Gastrocnemius medialis (tissue), 4 donors: ENCODE data around the gene SYNM. TPM values are rescaled to one million over a fixed set of nuclear protein-coding genes. Genes with fewer than 3 reads are reported as not detected.
A peak's percentile ranks its signal among the peaks of the same experiment; 100 is the strongest.

Experiments
- ATAC-seq, 2 donors: fragments of 150-250 bp; one replicate each; pipeline ENCODE4 v1.9.1; 2016
- DNase-seq, 2 donors: peaks; one replicate each; pipeline ENCODE4 v3.0.0-alpha.2; 2019
- H3K27ac ChIP-seq, 4 donors: fragments of 200-600 bp; sonication (generic); 1 replicate in 1 of 4; 2 replicates in 3 of 4; pipeline ENCODE4 v1.5.1; 2016 to 2018; ENCODE audit warnings: mild to moderate bottlenecking in 2 of 4, moderate library complexity in 1 of 4
- H3K27me3 ChIP-seq, 3 donors: fragments of 200-600 bp; sonication (generic) in 2 of 3; 1 replicate in 1 of 3; 2 replicates in 2 of 3; pipeline versions ENCODE4 v1.5.1 to v1.6.0; 2016 to 2019; ENCODE audit warnings: mild to moderate bottlenecking in 1 of 3, moderate library complexity in 1 of 3
- H3K36me3 ChIP-seq, 2 donors: fragments of 200-600 bp; sonication (generic) in 1 of 2; one replicate each; pipeline ENCODE4 v1.5.1; 2017 to 2018
- H3K4me1 ChIP-seq, 2 donors: fragments of 200-600 bp; sonication (generic) in 1 of 2; one replicate each; pipeline ENCODE4 v1.5.1; 2016 to 2017; ENCODE audit warnings: mild to moderate bottlenecking in 2 of 2
- H3K4me3 ChIP-seq, 4 donors: fragments of 200-600 bp; sonication (generic) in 3 of 4; 1 replicate in 1 of 4; 2 replicates in 3 of 4; pipeline ENCODE4 v1.5.1; 2016 to 2019; ENCODE audit warnings: mild to moderate bottlenecking in 2 of 4
- H3K9me3 ChIP-seq, 3 donors: fragments of 200-600 bp; sonication (generic) in 2 of 3; 1 replicate in 1 of 3; 2 replicates in 2 of 3; pipeline ENCODE4 v1.5.1; 2016 to 2019
- POLR2A ChIP-seq, 2 donors: fragments of 450-650 bp; IDR thresholded peaks; one replicate each; pipeline ENCODE4 v1.6.1; 2017; ENCODE audit warnings: antibody characterized with exemption in 2 of 2, mild to moderate bottlenecking in 2 of 2, moderate library complexity in 2 of 2
- in situ Hi-C, 4 donors: fragments of 200-750 bp; cut with MboI; loops; one replicate each; pipeline versions ENCODE4 v1.15.0 to v1.8.0; 2017; ENCODE audit warnings: low sequenced_read_pairs in 4 of 4
- intact Hi-C: fragments of 100-400 bp; cut with DNase I; formaldehyde crosslinking; loops from one replicate; pipeline ENCODE4 v1.15.1; 2023; ENCODE audit warnings: low total_unique reads
- total RNA-seq, 4 donors: library from RNA; depleted of rRNA; stranded (reverse); fragments of >200 nt; gene quantifications; one replicate each; pipeline versions ENCODE4 v1.1.0 to v1.2.3, GENCODE V29; 2016
- TF ChIP-seq, protein P1 (sequence below), 5 experiments: fragments of 450-650 bp in 3 of 5; fragments of 200-600 bp in 2 of 5; sonication (generic) in 2 of 5; IDR thresholded peaks in 4 of 5; conservative IDR thresholded peaks in 1 of 5; 1 replicate in 4 of 5; 2 replicates in 1 of 5; pipeline ENCODE4 v1.5.1; 2016 to 2019; ENCODE audit warnings: antibody characterized with exemption in 5 of 5, mild to moderate bottlenecking in 3 of 5, moderate library complexity in 3 of 5

SYNM gene
- total RNA-seq, 4 donors from 2014 or later = 200 to 308 (median 266) TPM

DNA sequence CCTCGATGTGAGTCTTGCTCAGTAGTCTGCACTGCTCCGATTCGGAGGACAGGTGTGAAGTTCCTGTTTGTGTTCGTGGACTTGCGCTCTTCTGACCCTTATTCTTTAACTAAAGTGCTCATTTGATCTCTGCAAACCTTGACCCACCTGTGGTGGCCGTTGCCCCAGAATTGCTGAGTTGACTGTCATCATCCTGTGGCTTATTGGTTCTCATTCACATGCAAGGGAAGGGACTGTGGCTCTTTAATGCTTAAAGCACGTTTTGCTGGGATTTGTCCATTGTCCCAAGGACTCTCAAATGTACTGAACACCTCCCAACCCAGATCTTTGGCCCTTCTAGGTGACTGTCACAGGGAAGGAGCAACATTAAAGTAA is 13.4 kb downstream of the SYNM start:
- H3K4me3 ChIP-seq = no peak overlapping the region
- intact Hi-C loops = no loop called here
- peak overlapping the region; percentile 88 to 97 (median 94) for H3K27ac ChIP-seq
- ATAC-seq (no peak), DNase-seq (no peak)
- H3K27me3 ChIP-seq = no peaks in the 10 kb centered on the region
- no peaks in the 10 kb centered on the region for H3K36me3 ChIP-seq
- in situ Hi-C loops = loop anchor here in 2 of 4 donors (25.0 kb wide), 1 partner anchor 619 kb away; the partner anchor contains the start of gene LYSMD4 (in 2 of the 2)
- no peaks in the 10 kb centered on the region for H3K9me3 ChIP-seq
- TF ChIP-seq, protein P1, sequence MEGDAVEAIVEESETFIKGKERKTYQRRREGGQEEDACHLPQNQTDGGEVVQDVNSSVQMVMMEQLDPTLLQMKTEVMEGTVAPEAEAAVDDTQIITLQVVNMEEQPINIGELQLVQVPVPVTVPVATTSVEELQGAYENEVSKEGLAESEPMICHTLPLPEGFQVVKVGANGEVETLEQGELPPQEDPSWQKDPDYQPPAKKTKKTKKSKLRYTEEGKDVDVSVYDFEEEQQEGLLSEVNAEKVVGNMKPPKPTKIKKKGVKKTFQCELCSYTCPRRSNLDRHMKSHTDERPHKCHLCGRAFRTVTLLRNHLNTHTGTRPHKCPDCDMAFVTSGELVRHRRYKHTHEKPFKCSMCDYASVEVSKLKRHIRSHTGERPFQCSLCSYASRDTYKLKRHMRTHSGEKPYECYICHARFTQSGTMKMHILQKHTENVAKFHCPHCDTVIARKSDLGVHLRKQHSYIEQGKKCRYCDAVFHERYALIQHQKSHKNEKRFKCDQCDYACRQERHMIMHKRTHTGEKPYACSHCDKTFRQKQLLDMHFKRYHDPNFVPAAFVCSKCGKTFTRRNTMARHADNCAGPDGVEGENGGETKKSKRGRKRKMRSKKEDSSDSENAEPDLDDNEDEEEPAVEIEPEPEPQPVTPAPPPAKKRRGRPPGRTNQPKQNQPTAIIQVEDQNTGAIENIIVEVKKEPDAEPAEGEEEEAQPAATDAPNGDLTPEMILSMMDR (IDR thresholded peaks at IDR 0.05 in 4 of 5, conservative IDR thresholded peaks at IDR 0.05 in 1 of 5) = no peak
- no peak for TF ChIP-seq POLR2A (IDR thresholded peaks at IDR 0.05)
- H3K4me1 ChIP-seq = peaks cover 83 to 96% of the 10 kb centered on the region in 2 donors

DNA sequence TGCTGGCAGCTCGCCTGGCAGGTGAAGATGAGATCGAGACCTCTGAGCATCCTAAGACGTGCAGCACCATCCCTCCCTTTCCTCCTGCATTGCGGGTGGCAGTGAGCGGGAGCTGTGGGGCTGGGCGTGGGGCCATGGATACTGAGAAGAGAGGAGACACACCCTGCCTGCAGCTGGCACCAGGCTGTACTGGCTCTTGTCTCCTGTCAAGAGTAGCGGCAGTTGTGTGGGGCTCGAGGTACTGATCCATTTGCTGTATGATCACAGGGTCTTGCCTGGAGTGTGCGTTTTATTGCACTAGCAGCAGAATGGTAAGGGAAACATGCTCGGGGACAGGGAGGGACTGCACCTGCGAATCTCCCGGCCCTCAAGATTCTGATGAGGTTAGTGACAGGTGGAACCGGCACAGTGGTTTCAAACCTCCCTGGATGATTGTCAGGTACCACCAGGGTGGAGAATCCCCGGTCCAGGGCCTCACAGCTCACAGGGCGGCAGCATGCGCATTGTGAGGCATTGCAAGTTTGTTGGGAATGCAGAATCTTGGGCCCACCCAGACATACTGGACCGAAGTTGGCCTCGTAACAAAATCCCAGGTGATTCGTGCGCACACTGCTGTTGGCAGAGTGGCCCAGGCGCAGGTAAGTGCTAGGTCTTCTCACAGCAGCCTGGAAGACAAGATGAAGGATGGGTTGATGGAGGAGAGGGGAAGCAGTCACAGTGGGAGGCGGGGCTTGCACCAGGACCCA is 14.1 kb downstream of the SYNM start:
- no peak overlapping the region for H3K4me3 ChIP-seq
- in situ Hi-C loops (loop anchor here in 2 of 4 donors (25.0 kb wide), 1 partner anchor 618 kb away; the partner anchor contains the start of gene LYSMD4 (in 2 of the 2)), intact Hi-C loops (no loop called here)
- TF ChIP-seq, protein P1 (IDR thresholded peaks at IDR 0.05 in 4 of 5, conservative IDR thresholded peaks at IDR 0.05 in 1 of 5) = no peak
- no peak for TF ChIP-seq POLR2A (IDR thresholded peaks at IDR 0.05)
- H3K4me1 ChIP-seq = peaks cover 82 to 95% of the 10 kb centered on the region in 2 donors
- no peaks in the 10 kb centered on the region for H3K27me3 ChIP-seq
- no peaks in the 10 kb centered on the region for H3K9me3 ChIP-seq
- peak overlapping the region; percentile 88 to 97 (median 94) for H3K27ac ChIP-seq
- ATAC-seq (peak in 1 of 2 donors; percentile 17), DNase-seq (peak; percentile 73 to 89)
- no peaks in the 10 kb centered on the region for H3K36me3 ChIP-seq

DNA sequence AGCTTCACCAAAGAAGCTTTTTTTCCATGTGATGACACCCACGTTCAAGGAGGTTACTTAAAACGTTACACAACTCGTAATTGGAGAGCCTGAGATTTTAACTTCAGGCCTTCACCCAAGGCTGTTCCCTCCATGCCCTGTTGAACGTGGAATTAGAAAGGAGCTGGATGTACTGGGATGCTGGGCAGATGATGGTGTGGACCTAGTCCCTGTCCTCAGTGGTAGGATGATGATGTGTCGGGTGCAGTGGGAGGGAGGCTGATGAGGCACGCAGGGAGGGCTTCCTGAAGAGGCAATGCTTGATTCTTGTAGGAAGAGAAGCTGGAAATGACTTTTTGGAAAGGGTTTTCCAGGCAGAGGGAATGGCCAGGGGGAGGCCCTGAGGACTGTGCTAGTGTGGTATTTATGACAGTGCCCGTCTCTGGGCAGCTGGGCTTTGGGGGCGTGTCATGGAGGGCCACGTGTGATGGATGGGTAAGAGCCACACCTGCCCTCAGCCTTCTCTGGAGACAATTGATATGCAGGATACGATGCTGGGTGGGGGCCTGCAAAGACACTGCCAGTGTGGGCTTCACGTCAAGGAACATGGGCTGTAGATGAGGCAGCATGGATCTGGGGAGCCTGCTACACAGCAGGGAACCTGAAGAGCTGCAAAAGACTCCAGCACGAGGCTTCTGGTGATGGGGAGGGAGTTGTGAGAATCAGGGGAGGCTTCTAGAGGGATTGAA is 15.3 kb downstream of the SYNM start:
- in situ Hi-C loops = loop anchor here in 2 of 4 donors (25.0 kb wide), 1 partner anchor 617 kb away; the partner anchor contains the start of gene LYSMD4 (in 2 of the 2)
- no peak for TF ChIP-seq POLR2A (IDR thresholded peaks at IDR 0.05)
- TF ChIP-seq, protein P1 (IDR thresholded peaks at IDR 0.05 in 4 of 5, conservative IDR thresholded peaks at IDR 0.05 in 1 of 5) = no peak
- Histone ChIP-seq H3K4me1 (peaks cover 83 to 96% of the 10 kb centered on the region in 2 donors), H3K27me3 (no peaks in the 10 kb centered on the region), H3K27ac (peak overlapping the region; percentile 88 to 97 (median 94)), H3K36me3 (no peaks in the 10 kb centered on the region), H3K4me3 (no peak overlapping the region), H3K9me3 (no peaks in the 10 kb centered on the region)
- DNase-seq (peak in 1 of 2 donors; percentile 48), ATAC-seq (peak in 1 of 2 donors; percentile 19)
- intact Hi-C loops = loop anchor here (10.0 kb wide), 2 partner anchors 615 to 1405 kb away; partner anchors contain the start of genes CERS3 and LYSMD4

DNA sequence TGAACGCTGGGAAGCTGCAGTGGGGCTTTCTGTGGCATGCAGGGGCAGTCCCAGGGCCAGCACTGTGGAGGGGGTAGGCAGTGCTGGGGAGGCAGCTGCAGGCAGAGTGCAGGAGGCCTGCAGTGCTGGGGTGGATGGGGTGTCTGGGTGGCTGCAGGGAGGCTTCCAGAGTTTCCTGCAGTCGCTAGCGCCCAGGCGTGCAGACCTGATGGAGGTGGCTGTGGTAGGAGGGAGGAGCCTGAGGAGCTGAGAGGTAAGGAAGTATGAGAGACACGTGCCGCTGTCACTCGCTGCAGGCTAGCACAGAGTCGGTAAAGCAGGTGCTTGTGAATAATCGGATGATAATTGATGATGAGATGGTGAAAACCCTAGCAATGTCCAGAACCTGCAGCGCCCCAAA is 16.3 kb downstream of the SYNM start:
- peaks cover 85 to 96% of the 10 kb centered on the region in 2 donors for H3K4me1 ChIP-seq
- peak in 1 of 2 donors; percentile 13 for DNase-seq
- H3K27me3 ChIP-seq = no peaks in the 10 kb centered on the region
- ATAC-seq = no peak
- TF ChIP-seq, protein P1 (IDR thresholded peaks at IDR 0.05 in 4 of 5, conservative IDR thresholded peaks at IDR 0.05 in 1 of 5) = no peak
- no peak for TF ChIP-seq POLR2A (IDR thresholded peaks at IDR 0.05)
- no peak overlapping the region for H3K4me3 ChIP-seq
- intact Hi-C loops = loop anchor here (10.0 kb wide), 2 partner anchors 614 to 1404 kb away; partner anchors contain the start of genes CERS3 and LYSMD4
- H3K36me3 ChIP-seq = no peaks in the 10 kb centered on the region
- in situ Hi-C loops = loop anchor here in 2 of 4 donors (25.0 kb wide), 1 partner anchor 616 kb away; the partner anchor contains the start of gene LYSMD4 (in 2 of the 2)
- H3K27ac ChIP-seq = peak overlapping the region; percentile 88 to 97 (median 94)
- no peaks in the 10 kb centered on the region for H3K9me3 ChIP-seq
